ENCODE data around the gene NUP50.

DNA sequence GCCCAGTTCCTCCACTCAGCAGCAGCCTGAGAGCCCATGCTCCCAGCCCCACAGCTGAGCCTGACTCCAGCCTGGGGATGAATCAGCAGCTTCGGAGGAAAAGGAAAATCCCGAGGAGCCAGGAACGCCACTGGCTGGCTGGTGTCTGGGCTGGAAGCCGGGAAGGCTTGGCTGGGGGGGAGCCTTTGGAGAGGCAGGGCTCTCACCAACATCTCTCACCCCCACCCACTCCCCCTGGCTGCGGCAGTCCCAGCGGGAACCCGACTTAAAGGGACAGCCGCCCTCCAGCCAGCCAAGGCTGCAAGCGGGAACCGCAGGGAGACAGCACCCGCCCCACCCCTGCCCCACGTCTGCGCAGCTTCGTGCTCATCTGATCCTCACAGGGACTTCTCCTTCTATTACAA, 48.6 kb downstream of the NUP50 start:
- TF ChIP-seq, protein P1, sequence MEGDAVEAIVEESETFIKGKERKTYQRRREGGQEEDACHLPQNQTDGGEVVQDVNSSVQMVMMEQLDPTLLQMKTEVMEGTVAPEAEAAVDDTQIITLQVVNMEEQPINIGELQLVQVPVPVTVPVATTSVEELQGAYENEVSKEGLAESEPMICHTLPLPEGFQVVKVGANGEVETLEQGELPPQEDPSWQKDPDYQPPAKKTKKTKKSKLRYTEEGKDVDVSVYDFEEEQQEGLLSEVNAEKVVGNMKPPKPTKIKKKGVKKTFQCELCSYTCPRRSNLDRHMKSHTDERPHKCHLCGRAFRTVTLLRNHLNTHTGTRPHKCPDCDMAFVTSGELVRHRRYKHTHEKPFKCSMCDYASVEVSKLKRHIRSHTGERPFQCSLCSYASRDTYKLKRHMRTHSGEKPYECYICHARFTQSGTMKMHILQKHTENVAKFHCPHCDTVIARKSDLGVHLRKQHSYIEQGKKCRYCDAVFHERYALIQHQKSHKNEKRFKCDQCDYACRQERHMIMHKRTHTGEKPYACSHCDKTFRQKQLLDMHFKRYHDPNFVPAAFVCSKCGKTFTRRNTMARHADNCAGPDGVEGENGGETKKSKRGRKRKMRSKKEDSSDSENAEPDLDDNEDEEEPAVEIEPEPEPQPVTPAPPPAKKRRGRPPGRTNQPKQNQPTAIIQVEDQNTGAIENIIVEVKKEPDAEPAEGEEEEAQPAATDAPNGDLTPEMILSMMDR (conservative IDR thresholded peaks at IDR 0.05), result no peak
- TF ChIP-seq ZFX (IDR thresholded peaks at IDR 0.05), result no peak
